BE2C (cell line): ENCODE measurements around the gene FHOD3.
A peak's percentile ranks its signal among the peaks of the same experiment; 100 is the strongest.

Experiments
- DNase-seq: peaks from one replicate; pipeline ENCODE4 v3.0.0-alpha.2; 2020
- H3K27me3 ChIP-seq: fragments of 250-450 bp; sonication (Bioruptor Pico); 2 replicates; pipeline ENCODE4 v1.5.1; 2020; ENCODE audit warnings: mild to moderate bottlenecking
- H3K36me3 ChIP-seq: fragments of 250-450 bp; sonication (Bioruptor Pico); 2 replicates; pipeline ENCODE4 v1.5.1; 2020; ENCODE audit warnings: mild to moderate bottlenecking
- H3K4me1 ChIP-seq: fragments of 250-450 bp; sonication (Bioruptor Pico); 2 replicates; pipeline ENCODE4 v1.5.1; 2020
- H3K4me3 ChIP-seq: 2 replicates; pipeline ENCODE4 v1.5.1; 2011; ENCODE audit warnings: low read depth, low read length
- H3K9me3 ChIP-seq: fragments of 250-450 bp; sonication (Bioruptor Pico); 2 replicates; pipeline ENCODE4 v1.5.1; 2020
- TF ChIP-seq, protein P1 (sequence below): IDR thresholded peaks from 2 replicates; pipeline ENCODE4 v1.5.1; 2012; ENCODE audit warnings: mild to moderate bottlenecking, low read depth, low read length

The FHOD3 gene

DNA sequence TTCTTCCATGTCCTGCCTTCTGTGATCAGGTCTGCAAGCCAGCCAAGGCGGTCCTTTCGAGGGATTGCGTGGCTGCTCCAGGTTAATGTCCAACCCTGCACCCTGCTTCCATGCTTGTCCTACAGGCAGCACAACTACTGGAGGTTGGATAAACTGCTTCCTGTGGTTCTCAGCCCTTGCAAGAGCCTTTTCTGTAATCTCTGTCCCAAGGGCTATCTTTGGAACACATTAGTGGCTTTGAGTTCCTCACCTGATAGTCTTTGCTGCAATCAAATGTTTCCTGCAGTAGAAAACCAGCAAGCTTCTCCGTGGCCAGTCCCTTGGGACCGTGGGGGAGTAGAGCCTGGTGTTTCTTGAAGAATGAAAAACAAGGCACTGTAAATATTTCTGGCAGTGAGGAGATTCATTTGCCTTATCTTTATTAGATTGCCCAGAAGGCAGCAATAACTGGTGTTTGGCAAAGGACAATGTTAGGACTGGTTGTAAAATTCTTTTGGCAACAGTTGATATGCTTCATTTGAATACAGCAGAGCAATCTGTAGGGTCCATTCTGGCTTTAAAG is 214.4 kb downstream of the FHOD3 start:
- Histone ChIP-seq H3K4me1 (peaks cover 7% of the 10 kb centered on the region; the same call in 1 of the 2 replicates), H3K9me3 (no peaks in the 10 kb centered on the region), H3K27me3 (no peaks in the 10 kb centered on the region), H3K4me3 (no peak overlapping the region), H3K36me3 (no peaks in the 10 kb centered on the region)
- peak; percentile 67 for DNase-seq
- TF ChIP-seq, protein P1, sequence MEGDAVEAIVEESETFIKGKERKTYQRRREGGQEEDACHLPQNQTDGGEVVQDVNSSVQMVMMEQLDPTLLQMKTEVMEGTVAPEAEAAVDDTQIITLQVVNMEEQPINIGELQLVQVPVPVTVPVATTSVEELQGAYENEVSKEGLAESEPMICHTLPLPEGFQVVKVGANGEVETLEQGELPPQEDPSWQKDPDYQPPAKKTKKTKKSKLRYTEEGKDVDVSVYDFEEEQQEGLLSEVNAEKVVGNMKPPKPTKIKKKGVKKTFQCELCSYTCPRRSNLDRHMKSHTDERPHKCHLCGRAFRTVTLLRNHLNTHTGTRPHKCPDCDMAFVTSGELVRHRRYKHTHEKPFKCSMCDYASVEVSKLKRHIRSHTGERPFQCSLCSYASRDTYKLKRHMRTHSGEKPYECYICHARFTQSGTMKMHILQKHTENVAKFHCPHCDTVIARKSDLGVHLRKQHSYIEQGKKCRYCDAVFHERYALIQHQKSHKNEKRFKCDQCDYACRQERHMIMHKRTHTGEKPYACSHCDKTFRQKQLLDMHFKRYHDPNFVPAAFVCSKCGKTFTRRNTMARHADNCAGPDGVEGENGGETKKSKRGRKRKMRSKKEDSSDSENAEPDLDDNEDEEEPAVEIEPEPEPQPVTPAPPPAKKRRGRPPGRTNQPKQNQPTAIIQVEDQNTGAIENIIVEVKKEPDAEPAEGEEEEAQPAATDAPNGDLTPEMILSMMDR: no peak

DNA sequence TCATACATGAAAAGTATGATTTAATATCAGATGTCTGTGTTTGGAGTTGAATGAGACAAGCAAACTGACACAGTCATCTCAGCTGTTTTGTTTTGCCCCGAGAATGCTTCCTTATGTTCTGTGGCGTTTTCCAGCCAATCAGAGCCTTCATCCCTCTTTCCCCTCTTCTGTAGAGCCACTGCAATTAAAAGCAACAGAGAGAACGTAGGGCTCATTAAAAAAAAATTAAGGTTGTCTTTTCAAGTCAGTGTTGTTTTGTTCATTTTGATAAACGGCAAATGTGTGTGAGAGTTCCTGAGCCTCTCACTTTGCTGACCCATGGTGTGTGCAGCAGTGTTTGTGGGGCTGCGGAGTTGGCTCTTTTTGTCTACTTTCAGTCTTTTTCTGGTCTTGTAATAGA is 216.0 kb downstream of the FHOD3 start:
- Histone ChIP-seq H3K36me3 (no peaks in the 10 kb centered on the region), H3K4me3 (no peak overlapping the region), H3K4me1 (peaks cover 7% of the 10 kb centered on the region; the same call in 1 of the 2 replicates), H3K27me3 (no peaks in the 10 kb centered on the region), H3K9me3 (no peaks in the 10 kb centered on the region)
- TF ChIP-seq, protein P1: no peak
- no peak for DNase-seq

DNA sequence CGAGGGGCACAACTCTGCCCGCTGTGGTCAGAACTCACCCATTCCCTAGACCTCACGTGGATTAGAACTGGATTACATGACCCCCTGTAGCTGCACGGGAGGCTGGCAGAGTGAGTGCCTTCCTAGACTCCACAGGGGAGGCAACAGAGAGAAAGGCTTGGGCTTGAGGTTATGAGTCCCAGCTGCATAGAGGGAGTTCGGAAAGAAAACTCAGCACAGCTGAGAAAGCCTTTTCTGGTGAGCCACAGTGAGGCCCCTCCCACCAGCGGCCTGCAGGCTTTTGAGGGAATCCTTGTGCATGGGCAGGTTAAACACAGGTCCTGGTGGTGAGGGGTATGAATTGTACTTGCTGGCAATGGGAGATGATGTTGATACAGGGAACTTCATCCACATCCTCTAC is 217.3 kb downstream of the FHOD3 start:
- Histone ChIP-seq H3K9me3 (no peaks in the 10 kb centered on the region), H3K4me1 (peaks cover 7% of the 10 kb centered on the region; the same call in 1 of the 2 replicates), H3K27me3 (no peaks in the 10 kb centered on the region), H3K4me3 (no peak overlapping the region), H3K36me3 (no peaks in the 10 kb centered on the region)
- TF ChIP-seq, protein P1: no peak
- DNase-seq: no peak

DNA sequence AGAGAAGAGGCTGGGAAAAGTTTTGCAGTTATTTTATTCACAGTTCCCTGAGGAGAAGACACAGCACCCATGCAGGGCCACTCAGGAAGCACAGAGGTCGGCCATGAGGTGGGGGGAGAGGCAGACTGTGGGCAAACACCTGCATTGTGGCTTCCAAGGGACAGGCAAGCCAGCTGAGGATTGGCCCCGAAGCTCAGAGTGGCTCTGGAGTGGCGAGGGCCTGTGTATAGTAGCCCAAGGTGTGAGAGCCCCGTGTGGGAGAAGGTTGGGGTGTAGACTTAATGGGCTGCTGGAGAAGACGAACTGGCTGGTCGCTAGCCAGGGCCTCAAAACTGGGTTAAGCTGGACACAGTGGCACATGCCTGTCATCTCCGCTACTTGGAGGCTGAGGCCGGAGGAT is 218.7 kb downstream of the FHOD3 start:
- TF ChIP-seq, protein P1: no peak
- Histone ChIP-seq H3K4me3 (no peak overlapping the region), H3K36me3 (no peaks in the 10 kb centered on the region), H3K9me3 (no peaks in the 10 kb centered on the region), H3K4me1 (peaks cover 7% of the 10 kb centered on the region; the same call in 1 of the 2 replicates), H3K27me3 (no peaks in the 10 kb centered on the region)
- DNase-seq: no peak

DNA sequence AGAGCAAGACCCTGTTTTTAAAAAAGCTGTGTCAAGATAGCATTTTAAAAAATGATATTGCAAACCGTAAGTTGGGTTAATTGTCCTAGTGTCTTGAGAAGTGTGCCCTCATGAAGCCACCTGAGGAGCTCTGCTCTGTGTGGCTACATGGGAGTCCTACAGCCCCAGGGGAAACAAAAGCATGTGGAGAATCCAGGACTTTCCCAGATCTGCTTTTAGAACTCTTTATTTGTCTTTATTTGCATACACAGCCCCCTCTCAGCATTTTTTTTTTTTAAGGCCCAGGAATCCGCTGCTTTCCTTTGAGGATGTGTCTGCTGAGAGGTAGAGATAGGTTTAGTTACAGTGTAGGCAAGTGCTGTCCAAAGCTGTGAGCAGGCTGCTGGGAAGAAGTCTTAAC is 219.2 kb downstream of the FHOD3 start:
- peaks cover 4% of the 10 kb centered on the region; the same call in 1 of the 2 replicates for H3K4me1 ChIP-seq
- no peaks in the 10 kb centered on the region for H3K9me3 ChIP-seq
- no peaks in the 10 kb centered on the region for H3K27me3 ChIP-seq
- no peak overlapping the region for H3K4me3 ChIP-seq
- no peaks in the 10 kb centered on the region for H3K36me3 ChIP-seq
- no peak for DNase-seq
- TF ChIP-seq, protein P1: no peak

DNA sequence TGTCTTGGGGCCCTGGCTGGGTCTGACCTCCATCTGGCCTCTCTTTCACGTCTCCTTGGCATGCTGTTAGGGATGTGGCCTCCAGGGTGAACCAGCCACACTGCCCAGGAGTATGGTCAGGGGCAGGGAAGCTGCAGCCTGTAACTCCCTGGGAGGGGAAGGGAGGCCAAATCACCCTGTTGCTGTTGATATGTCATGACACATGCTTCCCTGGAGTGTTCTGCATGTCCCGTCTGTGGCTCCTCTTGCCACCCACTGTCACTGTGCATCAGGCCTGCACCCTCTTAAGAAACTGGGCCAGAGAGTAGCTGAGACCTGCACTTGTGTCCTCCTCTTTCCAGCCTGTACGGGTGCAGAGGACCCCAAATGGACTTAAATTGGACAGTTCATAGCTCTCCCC is 221.3 kb downstream of the FHOD3 start:
- no peak overlapping the region for H3K4me3 ChIP-seq
- no peaks in the 10 kb centered on the region for H3K36me3 ChIP-seq
- H3K27me3 ChIP-seq: no peaks in the 10 kb centered on the region
- TF ChIP-seq, protein P1: no peak
- no peaks in the 10 kb centered on the region for H3K4me1 ChIP-seq
- no peak for DNase-seq
- no peaks in the 10 kb centered on the region for H3K9me3 ChIP-seq
